GM12872 (cell line): ENCODE measurements around the gene MC1R.

Experiments
- TF ChIP-seq, protein P1 (sequence below): IDR thresholded peaks from 3 replicates; pipeline ENCODE4 v1.5.1; 2011; ENCODE audit warnings: low read depth, mild to moderate bottlenecking, low read length, moderate library complexity; ENCODE audit not compliant: insufficient read depth

The MC1R gene

GRCh38 chr16:89921702-89922476 is 3.2 kb downstream of the MC1R start:
- TF ChIP-seq, protein P1, sequence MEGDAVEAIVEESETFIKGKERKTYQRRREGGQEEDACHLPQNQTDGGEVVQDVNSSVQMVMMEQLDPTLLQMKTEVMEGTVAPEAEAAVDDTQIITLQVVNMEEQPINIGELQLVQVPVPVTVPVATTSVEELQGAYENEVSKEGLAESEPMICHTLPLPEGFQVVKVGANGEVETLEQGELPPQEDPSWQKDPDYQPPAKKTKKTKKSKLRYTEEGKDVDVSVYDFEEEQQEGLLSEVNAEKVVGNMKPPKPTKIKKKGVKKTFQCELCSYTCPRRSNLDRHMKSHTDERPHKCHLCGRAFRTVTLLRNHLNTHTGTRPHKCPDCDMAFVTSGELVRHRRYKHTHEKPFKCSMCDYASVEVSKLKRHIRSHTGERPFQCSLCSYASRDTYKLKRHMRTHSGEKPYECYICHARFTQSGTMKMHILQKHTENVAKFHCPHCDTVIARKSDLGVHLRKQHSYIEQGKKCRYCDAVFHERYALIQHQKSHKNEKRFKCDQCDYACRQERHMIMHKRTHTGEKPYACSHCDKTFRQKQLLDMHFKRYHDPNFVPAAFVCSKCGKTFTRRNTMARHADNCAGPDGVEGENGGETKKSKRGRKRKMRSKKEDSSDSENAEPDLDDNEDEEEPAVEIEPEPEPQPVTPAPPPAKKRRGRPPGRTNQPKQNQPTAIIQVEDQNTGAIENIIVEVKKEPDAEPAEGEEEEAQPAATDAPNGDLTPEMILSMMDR: no peak

DNA sequence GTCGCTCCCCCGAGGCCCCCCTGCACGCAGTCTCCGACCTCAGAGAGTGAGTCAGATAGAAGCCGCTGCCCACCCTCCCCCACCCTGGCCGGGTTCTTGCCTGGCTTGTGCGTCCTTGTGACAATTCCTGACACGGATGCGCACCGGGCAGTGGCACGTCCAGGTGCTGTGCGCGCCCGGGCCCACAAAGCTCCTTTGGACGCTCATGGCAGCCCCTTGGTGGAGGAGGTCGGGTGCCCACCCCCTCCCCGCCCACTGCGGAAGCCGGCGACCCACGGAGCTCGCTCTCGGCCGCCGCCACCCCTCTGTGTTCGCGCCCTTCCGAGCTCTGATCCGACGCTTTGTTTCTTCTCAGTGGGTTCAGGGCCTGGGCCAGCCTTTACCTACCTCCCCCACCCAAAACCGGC is 3.8 kb downstream of the MC1R start:
- TF ChIP-seq, protein P1: no peak

DNA sequence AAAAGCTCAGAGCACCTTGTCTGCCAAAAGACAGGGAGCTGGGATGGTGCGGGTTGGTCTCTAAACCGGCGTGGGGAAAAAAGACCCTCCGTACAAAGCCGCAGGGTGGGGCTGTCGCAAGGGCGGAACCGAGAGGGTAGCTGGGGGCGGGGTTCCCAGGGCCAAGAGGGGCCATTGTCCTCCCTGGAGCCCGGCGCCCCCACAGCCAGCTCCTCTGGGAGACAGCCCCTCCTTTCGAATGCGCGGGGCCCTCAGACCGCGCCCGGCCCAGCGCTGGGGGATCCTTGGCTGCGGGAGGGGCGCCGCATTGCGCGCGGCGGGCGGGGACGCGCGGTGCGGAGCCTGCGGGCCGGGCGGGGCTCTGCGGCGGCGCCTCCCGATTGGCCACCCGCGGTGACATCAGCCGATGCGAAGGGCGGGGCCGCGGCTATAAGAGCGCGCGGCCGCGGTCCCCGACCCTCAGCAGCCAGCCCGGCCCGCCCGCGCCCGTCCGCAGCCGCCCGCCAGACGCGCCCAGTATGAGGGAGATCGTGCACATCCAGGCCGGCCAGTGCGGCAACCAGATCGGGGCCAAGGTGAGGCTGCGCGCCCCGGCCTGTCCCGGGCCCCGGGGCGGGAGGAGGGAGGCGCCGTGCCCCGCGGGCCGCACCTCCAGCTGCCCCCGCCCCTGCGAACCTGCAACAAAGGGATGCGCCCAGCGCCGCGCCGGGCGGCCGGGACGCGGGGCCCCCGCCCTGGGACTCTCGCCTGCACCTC is 4.4 kb downstream of the MC1R start, which contains the start of gene TUBB3:
Gene TUBB3 (plus strand): TSS at position 459 of the 756 bp plus-strand sequence. CDS start 60 bp downstream, at position 519.
- TF ChIP-seq, protein P1: no peak

DNA sequence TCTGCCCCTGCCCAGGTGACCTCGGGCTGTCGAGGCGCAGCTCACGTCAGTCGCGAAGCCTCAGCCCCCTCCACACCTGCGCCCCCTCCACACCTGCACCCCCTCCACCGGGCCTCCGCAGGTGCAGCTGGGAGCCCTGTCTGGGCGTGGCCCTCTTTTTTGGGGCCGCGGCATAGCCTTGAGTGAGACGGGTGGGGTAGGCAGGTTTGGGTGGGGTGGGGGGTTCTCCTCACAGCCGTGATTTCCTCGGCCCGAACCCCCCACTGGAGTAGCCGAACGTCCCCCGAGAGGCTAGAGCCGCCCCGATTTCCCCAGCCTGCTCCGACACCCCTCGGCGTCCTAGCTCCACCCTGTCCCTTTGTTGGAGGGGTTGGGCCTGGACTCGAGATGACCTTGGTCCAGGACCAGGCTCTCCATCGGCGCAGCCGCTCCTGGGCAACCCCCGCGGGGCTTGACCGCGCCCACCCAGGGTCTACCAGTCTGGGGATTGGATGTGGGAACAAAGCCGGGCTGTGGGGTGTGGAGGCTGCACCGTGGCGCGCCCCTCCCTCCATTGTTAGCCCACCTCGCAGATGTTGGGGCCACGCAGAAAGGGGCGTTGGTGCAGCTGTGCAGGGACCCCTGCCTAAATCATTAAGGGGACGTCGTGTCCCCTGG is 5.1 kb downstream of the MC1R start:
- TF ChIP-seq, protein P1: no peak

DNA sequence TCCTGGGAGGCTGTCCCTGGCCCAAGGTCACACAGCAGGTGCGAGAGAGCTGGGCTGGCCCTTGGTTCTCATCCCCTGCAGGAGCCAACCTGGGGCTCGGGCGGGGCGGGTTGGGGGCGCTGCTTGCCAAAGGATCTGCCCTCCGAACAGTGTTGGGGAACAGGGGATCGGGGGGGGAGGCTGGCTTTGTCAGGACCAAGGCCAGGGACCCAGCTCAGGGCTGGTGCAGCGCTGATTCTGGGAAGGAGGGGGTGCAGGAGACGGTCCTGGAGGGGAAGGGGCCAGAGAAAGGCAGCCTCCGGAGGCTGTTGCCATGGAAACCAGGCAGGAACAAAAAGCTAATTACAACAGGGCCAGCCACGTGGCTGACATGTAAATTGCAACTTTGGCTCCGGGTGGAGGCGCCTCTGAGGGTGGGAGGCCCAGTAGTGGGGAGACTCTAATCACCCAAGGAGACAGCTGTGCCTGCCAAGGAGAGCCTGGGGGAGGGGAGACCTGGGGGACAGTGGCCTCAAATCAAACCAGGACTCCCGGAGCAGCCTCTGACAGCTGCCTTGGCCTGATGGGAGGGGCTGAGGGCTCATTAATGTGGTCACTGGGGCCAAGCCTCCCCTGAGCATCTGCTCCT is 5.7 kb downstream of the MC1R start:
- TF ChIP-seq, protein P1: no peak

- TF ChIP-seq, protein P1: no peak
Measured at GRCh38 chr16:89924925-89925307, 6.3 kb downstream of the MC1R start.
